ENCODE data around the gene ZFAND3. TPM values are rescaled to one million over a fixed set of nuclear protein-coding genes. Genes with fewer than 3 reads are reported as not detected.

ZFAND3 gene
- total RNA-seq, 1 experiment from 2014 or later, result 47.2 TPM

DNA sequence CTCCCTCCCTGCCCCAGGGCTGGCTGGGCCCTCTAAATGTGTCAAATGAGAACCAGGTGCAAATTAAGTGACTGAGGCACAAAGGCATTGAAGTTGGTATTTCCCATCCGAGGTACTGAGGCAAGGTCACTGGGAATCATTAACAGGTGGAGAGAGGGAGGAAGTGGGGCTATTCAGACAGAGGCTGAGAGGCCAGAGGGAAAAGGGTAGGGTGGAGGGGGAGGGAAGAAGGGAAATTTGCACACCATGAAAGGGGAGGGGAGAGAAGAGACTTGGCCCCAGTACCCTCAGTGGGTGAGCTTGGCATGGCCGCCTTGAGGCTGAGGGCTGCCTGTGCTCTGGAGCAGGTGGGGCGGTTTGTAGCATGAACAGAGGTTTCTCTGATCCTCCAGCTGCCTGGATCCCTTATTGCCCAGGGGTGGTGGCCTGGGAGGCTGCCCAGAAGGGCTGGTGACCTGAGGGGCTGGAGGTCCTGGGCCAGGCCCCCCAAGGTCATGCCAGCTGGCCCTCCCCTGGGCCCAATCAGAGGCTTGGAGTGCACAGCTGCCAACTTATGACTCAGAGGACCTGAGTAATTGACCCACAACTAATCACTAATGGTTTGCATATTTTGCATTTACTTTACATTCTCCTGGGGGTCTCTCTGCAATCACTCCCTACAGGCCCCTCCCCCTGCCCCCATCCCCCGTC lies 40.3 kb upstream of the ZFAND3 start:
- ChIA-PET POLR2A (no interaction called here), RAD21 (ENCODE audit: low non-redundant PET in 1 of 2, low total read pairs in 2 of 2, uncharacterized antibody in 2 of 2, unreplicated experiment in 2 of 2) (no interaction called here), CTCF (no interaction called here)
- no peaks in the 10 kb centered on the region for H3K36me3 ChIP-seq (ENCODE audit: control insufficient read depth in 1 of 2, insufficient read depth in 2 of 2, low read length in 2 of 2)
- BruUV-seq (replicated peaks), result no TSS peak
- H2AFZ ChIP-seq (ENCODE audit: low read depth, low read length, poor library complexity, severe bottlenecking), result no peak overlapping the region
- no peak overlapping the region for H3K4me2 ChIP-seq (ENCODE audit: low read length)
- no peaks in the 10 kb centered on the region for H3K9me2 ChIP-seq (ENCODE audit: insufficient read depth)
- H3K4me1 ChIP-seq (ENCODE audit: control insufficient read depth in 1 of 2, insufficient read depth in 2 of 2, low read length in 2 of 2), result no peaks in the 10 kb centered on the region
- H3K79me2 ChIP-seq (ENCODE audit: insufficient read depth, low read length), result no peaks in the 10 kb centered on the region
- H3K4me3 ChIP-seq (replicated peaks in 1 of 2; ENCODE audit: low read depth in 1 of 2, low read length in 2 of 2), result no peak overlapping the region
- TF ChIP-seq, protein P1, sequence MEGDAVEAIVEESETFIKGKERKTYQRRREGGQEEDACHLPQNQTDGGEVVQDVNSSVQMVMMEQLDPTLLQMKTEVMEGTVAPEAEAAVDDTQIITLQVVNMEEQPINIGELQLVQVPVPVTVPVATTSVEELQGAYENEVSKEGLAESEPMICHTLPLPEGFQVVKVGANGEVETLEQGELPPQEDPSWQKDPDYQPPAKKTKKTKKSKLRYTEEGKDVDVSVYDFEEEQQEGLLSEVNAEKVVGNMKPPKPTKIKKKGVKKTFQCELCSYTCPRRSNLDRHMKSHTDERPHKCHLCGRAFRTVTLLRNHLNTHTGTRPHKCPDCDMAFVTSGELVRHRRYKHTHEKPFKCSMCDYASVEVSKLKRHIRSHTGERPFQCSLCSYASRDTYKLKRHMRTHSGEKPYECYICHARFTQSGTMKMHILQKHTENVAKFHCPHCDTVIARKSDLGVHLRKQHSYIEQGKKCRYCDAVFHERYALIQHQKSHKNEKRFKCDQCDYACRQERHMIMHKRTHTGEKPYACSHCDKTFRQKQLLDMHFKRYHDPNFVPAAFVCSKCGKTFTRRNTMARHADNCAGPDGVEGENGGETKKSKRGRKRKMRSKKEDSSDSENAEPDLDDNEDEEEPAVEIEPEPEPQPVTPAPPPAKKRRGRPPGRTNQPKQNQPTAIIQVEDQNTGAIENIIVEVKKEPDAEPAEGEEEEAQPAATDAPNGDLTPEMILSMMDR (IDR thresholded peaks at IDR 0.05 in 2 of 3, conservative IDR thresholded peaks at IDR 0.05 in 1 of 3; ENCODE audit: borderline replicate concordance in 1 of 3, insufficient read depth in 1 of 3, low read depth in 2 of 3, low read length in 2 of 3), result no peak
- TF ChIP-seq FOSL1 (IDR thresholded peaks at IDR 0.05; ENCODE audit: low read depth), result no peak
- no peaks in the 10 kb centered on the region for H4K20me1 ChIP-seq (ENCODE audit: insufficient read depth)
- H3K27me3 ChIP-seq (ENCODE audit: insufficient read depth, low read length), result no peaks in the 10 kb centered on the region
- H3K27ac ChIP-seq (ENCODE audit: low read depth, low read length), result no peak overlapping the region
- intact Hi-C loops (cut with micrococcal nuclease), result no loop called here
- H3K9ac ChIP-seq (ENCODE audit: low read length), result no peak overlapping the region
- DNase-seq (ENCODE audit: low read depth, low spot score) (no peak), ATAC-seq (no peak; the same call in 1 of the 2 replicates)
- H3K9me3 ChIP-seq (ENCODE audit: control insufficient read depth in 1 of 2, insufficient read depth in 1 of 2, low read depth in 1 of 2, low read length in 2 of 2), result no peaks in the 10 kb centered on the region

- CTCF ChIA-PET, result no interaction called here
- POLR2A ChIA-PET, result no interaction called here
- DNase-seq (ENCODE audit: low read depth, low spot score) (no peak), ATAC-seq (no peak)
- no TSS peak for BruUV-seq (replicated peaks)
- intact Hi-C loops (cut with micrococcal nuclease), result no loop called here
- no peaks in the 10 kb centered on the region for H3K9me2 ChIP-seq (ENCODE audit: insufficient read depth)
- no peaks in the 10 kb centered on the region for H3K79me2 ChIP-seq (ENCODE audit: insufficient read depth, low read length)
- H3K4me2 ChIP-seq (ENCODE audit: low read length), result no peak overlapping the region
- H3K36me3 ChIP-seq (ENCODE audit: control insufficient read depth in 1 of 2, insufficient read depth in 2 of 2, low read length in 2 of 2), result no peaks in the 10 kb centered on the region
- no peak for TF ChIP-seq JUND (IDR thresholded peaks at IDR 0.05)
- no peak for TF ChIP-seq MAX (IDR thresholded peaks at IDR 0.05)
- no peak for TF ChIP-seq EZH2 (IDR thresholded peaks at IDR 0.05)
- no peak for TF ChIP-seq TCF7L2 (IDR thresholded peaks at IDR 0.05; ENCODE audit: borderline replicate concordance, extremely low read depth, insufficient read depth, insufficient read length)
- TF ChIP-seq, protein P1 (IDR thresholded peaks at IDR 0.05 in 2 of 3, conservative IDR thresholded peaks at IDR 0.05 in 1 of 3; ENCODE audit: borderline replicate concordance in 1 of 3, insufficient read depth in 1 of 3, low read depth in 2 of 3, low read length in 2 of 3), result no peak
- TF ChIP-seq CBX3 (IDR thresholded peaks at IDR 0.05; ENCODE audit: low read depth), result no peak
- TF ChIP-seq SIN3A (IDR thresholded peaks at IDR 0.05; ENCODE audit: low read depth), result no peak
- no peak for TF ChIP-seq FOSL1 (IDR thresholded peaks at IDR 0.05; ENCODE audit: low read depth)
- TF ChIP-seq SP1 (IDR thresholded peaks at IDR 0.05; ENCODE audit: low read depth), result no peak
- TF ChIP-seq CEBPB (IDR thresholded peaks at IDR 0.05; ENCODE audit: low read depth), result no peak
- TF ChIP-seq POLR2A (IDR thresholded peaks at IDR 0.05; ENCODE audit: borderline replicate concordance, extremely low read depth, insufficient read depth, insufficient read length), result no peak
- no peak for TF ChIP-seq EZH2phosphoT487 (IDR thresholded peaks at IDR 0.05; ENCODE audit: borderline replicate concordance)
- TF ChIP-seq YY1 (IDR thresholded peaks at IDR 0.05; ENCODE audit: extremely low read depth, insufficient replicate concordance, low read depth, low read length), result no peak
- TF ChIP-seq ELF1 (IDR thresholded peaks at IDR 0.05; ENCODE audit: borderline replicate concordance, low read depth), result no peak
- TF ChIP-seq ZFX (IDR thresholded peaks at IDR 0.05), result no peak
- TF ChIP-seq ZNF274 (IDR thresholded peaks at IDR 0.05; ENCODE audit: low read depth, low read length), result no peak
- no peaks in the 10 kb centered on the region for H3K9me3 ChIP-seq (ENCODE audit: control insufficient read depth in 1 of 2, insufficient read depth in 1 of 2, low read depth in 1 of 2, low read length in 2 of 2)
- H3K4me1 ChIP-seq (ENCODE audit: control insufficient read depth in 1 of 2, insufficient read depth in 2 of 2, low read length in 2 of 2), result no peaks in the 10 kb centered on the region
- RAD21 ChIA-PET (ENCODE audit: low non-redundant PET in 1 of 2, low total read pairs in 2 of 2, uncharacterized antibody in 2 of 2, unreplicated experiment in 2 of 2), result no interaction called here
- H4K20me1 ChIP-seq (ENCODE audit: insufficient read depth), result no peaks in the 10 kb centered on the region
- no peaks in the 10 kb centered on the region for H3K27me3 ChIP-seq (ENCODE audit: insufficient read depth, low read length)
- no peak overlapping the region for H2AFZ ChIP-seq (ENCODE audit: low read depth, low read length, poor library complexity, severe bottlenecking)
- no peak overlapping the region for H3K4me3 ChIP-seq (replicated peaks in 1 of 2; ENCODE audit: low read depth in 1 of 2, low read length in 2 of 2)
- no peak overlapping the region for H3K27ac ChIP-seq (ENCODE audit: low read depth, low read length)
- no peak overlapping the region for H3K9ac ChIP-seq (ENCODE audit: low read length)
These were observed 39.5 kb upstream of the ZFAND3 start for GRCh38 chr6:37779902-37780628.
